Peyer's patch (tissue), 4 donors: ENCODE data around the gene CRYGC.

Experiments
- CTCF ChIP-seq, 6 experiments: fragments of 450-650 bp in 4 of 6; fragments of 200-600 bp in 2 of 6; sonication (generic) in 1 of 6; IDR thresholded peaks; one replicate each; pipeline ENCODE4 v1.5.1; 2017 to 2019; ENCODE audit warnings: antibody characterized with exemption in 6 of 6, mild to moderate bottlenecking in 3 of 6, moderate library complexity in 1 of 6
- POLR2A ChIP-seq, 2 donors: fragments of 450-650 bp; IDR thresholded peaks; one replicate each; pipeline ENCODE4 v1.5.1; 2017; ENCODE audit warnings: antibody characterized with exemption in 2 of 2, mild to moderate bottlenecking in 2 of 2, moderate library complexity in 2 of 2

GRCh38 chr2:208179028-208179609 is 49.5 kb upstream of the CRYGC start:
- TF ChIP-seq POLR2A (IDR thresholded peaks at IDR 0.05) (no peak), CTCF (IDR thresholded peaks at IDR 0.05) (no peak)
